Occipital lobe (tissue), 2 donors: ENCODE results near the gene DCXR. TPM values are rescaled to one million over a fixed set of nuclear protein-coding genes. Genes with fewer than 3 reads are reported as not detected.

Experiments used
- DNase-seq: peaks from one replicate; lab custom pipeline; 2025; lab: John Stamatoyannopoulos, UW
- total RNA-seq: library from RNA; depleted of rRNA; stranded (reverse); fragments of >200 nt; gene quantifications from one replicate; pipeline ENCODE4 v1.2.3, GENCODE V29; 2014

The DCXR gene
- total RNA-seq, 1 donor from 2014 or later = 18.1 TPM

DNA sequence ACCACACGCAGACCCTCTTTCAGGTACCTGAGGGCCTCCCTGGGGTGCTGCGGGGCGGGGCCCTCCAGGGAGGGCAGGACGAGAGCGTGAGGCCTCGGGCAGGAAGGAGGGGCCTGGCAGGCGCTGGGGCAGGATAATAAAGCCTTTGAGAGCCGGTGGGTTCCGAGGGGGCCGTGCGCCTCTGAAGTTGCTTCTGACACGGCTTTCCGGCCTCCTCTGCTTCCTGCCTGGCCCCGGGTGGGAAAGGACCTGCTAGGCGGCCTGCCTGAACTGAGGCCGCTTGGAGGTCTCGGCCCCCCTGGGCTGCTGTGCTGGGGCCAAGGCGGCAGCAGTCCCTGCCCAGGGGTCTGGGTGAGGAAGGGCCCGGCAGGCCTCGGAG lies 25.2 kb downstream of the DCXR start:
- DNase-seq = no peak

DNA sequence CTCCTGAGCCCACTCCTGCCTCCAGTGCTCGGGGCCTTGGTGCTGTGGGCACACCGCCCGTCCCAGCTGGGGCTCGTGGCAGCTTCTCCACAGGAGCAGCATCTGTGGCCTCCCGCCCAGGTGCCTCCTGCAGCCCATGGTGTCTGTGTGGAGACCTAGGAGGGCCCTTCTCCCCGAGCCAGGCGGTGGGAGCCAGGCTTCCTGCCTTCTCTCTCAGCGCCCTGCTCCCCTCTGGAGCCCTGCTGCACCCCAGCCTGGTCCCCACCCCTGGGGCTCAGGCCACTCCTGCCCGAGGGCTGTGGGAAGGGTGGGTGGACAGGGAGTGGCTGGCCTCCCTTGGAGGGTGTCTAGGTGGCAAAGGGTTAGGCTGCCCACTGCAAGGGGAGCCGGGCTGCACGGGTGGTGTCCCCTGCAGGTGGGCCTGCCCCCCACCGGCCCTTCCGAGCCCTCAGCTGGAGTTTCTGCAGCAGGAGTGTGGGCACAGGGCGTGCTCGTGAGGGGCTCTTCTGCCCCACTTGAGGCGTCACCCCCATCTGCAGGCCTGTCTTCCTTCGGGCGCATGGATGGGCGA lies 25.8 kb downstream of the DCXR start:
- DNase-seq = no peak

DNA sequence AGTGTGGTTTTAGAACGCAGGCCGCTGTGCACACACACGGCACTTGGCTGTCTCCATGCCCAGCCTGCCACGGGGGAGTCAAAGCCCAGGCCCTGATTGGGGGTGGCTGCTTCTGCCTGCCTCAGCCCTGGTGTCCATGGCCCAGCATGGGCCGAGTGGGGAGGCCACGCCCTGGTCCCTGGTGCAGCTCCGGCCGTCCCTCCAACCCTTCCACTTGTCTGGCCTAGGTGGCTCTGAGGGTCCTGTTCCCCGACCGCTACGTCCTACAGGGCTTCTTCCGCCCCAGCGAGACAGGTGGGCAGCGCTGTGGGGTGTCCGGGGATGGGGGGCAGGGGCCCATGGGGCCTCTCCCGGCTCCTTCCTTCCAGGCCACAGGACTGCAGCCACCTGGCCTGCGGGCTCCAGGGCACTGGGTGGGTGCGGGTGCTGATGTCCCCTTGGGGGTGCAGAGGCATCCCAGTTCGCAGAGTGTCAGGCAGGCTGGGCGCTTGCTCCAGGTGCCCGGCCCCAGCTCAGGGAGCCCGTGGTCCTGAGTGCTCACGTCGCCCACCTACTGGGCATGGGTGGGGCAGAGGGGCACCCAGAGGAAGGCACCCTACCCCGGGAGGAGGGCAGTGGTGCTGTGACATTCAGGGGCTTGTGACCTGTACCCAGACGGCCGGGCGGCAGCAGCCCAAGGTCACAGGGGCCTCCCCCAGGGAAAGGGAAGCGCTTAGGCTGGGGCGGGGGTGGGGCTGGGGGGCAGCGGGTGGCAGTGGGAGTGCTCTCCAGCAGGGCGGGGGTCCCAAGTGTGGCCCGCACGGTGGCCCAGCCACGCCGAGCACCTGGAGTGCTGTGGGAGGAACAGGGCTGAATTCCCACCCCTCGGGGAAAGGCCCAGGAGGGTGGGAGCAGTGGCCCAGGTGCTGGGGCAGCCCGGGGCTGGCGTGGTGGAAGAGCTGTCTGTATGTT lies 26.6 kb downstream of the DCXR start:
- no peak for DNase-seq

DNA sequence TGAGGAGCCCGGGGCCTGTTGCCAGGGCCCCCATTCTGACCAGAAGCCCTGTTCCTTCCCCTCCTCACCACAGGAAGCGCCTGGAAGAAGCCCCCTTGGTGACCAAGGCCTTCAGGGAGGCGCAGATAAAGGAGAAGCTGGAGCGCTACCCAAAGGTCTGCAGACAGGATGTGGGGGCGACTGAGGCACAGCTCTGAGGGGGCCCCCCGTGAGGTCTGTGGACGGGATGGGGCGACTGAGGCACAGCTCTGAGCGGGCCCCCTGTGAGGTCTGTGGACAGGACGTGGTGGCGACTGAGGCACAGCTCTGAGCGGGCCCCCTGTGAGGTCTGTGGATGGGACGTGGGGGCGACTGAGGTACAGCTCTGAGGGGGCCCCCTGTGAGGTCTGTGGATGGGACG lies 28.1 kb downstream of the DCXR start:
- DNase-seq = no peak

DNA sequence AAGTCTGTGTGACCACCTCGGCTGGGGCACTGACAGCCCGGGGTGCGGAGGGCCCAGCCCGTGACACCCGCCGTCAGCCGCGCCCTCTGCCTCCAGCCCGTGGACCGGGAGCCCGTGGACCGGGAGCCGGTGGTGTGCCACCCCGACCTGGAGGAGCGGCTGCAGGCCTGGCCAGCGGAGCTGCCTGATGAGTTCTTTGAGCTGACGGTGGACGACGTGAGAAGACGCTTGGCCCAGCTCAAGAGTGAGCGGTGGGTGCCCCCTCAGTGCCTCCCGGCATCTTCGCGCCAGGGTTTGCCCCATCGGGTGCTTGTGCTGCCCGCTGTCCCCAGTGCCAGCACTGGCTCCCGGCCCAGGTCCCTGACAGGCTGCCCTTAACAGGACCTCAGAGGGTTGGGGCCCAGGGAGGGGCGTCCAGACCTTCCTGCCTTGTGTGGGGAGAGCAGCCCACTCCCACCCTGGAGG lies 28.5 kb downstream of the DCXR start:
- no peak for DNase-seq

DNA sequence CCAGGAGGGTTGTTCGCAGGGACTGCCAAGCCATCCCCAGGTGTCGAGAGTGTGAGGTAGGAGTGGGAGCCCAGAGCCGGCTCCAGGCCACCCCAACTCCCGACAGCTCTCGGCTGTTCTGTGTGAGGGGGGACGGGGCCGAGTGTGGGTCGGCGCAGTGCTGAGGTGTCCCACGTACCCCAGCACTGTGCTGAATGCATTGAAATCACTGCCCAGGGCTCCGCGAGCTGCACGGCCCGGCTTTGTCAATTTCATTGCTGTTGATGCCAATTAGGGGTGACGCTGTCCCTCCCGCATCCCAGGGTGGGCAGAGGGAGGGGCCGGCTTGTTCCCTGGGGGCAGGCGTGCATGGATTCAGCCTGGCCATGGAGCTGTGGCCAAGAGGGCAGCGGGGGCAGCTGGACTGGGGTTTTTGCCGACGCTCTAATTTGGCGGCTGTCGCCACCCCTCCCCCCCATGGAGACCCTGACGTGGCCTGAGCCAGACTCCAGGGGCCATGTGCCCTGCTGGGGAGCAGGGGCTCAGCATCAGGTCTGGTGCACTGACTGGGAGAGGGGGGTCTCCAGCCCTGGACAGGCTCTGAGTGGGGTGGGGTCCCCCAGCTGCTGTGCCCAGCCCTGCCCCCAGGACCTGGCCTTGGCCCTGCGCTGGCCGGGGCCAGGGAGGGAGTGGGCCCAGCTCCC lies 29.1 kb downstream of the DCXR start:
- no peak for DNase-seq

DNA sequence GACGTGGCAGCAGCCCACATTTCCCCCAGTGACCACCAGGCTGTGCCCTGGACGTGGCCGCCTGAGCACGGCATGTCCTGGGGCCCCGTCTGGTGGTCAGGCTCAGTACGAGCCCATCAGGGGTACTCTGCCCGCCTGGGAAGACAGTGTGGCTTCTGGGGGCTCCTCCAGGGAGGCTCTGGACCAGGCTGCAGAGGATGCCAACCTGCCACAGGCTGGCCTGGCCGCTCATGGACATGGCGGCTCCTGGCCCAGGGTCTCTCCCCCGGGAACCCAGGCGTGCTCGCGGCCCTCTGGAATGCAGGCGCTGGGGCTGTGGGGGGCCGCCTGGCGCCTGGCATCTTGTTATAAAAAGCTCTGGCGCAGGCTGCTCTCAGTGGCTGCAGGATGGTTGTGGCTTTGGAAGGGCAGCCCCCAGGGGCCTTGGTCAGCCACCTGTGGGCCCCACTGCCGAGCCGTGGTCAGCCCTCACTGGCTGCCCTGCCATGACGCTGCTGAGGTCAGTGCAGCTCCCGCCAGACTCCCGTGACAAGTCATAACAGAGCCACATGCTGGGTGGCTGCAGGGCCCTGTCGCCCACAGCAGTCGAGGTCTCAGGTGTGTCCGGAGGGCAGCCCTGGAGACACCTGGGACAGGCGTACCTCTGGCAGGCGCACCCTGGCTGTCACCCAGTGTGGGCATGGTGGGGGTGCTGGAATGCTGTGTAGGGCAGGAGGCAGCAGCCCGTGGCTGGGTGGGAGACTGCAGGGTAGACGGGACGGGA lies 29.8 kb downstream of the DCXR start:
- DNase-seq = no peak

DNA sequence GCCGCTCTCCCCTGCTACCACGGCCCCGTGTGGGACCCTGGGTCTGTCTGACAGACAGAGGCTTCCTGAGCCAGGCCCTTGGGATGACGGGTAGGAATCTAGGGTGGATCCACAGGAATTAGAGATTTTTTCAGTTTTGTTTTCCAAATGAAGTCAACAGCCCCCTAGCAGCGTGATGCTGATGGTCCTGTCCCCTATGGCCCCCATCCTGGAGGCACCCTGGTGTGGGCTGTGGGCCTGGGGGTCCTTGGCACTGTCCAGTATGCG lies 30.3 kb downstream of the DCXR start:
- no peak for DNase-seq

DNA sequence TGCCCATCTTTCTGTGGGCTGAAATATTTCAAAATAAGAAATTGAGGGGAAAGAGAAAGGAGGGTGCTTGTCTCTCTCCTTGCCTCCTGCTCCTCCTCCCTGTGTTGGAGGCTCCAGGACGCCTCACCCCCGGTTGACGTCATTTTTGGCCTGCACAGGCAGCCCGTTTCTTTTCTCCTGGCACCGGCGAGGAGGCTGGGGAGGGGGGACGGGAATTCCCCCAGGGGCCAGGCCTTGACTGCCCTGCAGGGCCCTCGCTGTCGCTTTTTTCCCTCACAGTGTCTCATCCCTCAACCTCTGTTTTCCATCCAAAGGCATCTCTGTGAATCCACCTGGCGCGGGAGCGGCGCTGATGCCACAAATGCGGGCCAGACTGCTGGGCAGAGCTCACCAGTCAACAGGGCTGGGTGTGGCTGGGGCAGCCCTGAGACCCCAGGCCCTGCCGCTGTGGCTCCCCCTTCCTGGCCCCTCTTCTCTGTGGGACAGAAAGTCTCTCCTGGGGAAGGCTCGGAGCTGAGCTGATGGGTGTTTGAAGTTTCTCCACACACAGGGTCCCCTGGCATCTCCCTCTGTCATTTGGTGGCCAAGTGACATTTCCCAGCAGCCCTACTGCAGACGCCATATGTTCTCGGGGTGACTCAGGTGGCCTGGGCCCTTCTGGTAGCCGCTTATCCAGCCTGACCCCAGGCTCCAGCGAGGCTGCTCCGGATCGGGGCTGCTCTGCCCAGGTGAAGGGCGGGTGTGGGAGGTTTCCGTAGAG lies 30.8 kb downstream of the DCXR start:
- DNase-seq = peak; percentile 41

DNA sequence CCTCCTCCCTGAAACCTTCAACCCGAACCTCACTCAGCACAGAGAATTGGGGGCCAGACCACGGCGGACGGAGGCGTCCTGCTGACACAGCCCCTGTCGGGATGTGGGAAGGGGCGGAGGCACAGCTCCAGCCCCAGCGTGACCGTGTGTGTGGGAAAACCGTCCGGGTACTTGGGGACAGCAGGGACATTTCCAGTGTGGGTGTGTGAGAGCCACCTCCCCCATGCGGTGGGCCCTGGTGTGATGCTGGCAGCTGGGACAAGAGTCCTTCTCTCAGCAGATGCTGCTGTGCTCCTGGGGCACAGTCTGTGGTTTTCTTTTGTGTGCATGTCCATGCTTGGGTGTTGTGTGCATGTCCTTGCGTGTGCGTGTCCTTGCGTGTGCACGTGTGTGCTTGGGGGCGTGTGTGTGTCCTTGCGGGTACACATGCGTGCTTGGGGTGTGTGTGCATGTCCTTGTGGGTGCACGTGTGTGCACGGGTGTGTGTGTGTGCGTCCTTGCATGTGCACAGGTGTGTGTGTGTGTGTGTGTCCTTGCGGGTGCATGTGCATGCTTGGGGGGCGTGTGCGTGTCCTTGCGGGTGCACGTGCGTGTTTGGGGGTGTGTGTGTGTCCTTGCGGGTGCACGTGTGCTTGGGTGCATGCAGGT lies 31.7 kb downstream of the DCXR start:
- DNase-seq = no peak

DNA sequence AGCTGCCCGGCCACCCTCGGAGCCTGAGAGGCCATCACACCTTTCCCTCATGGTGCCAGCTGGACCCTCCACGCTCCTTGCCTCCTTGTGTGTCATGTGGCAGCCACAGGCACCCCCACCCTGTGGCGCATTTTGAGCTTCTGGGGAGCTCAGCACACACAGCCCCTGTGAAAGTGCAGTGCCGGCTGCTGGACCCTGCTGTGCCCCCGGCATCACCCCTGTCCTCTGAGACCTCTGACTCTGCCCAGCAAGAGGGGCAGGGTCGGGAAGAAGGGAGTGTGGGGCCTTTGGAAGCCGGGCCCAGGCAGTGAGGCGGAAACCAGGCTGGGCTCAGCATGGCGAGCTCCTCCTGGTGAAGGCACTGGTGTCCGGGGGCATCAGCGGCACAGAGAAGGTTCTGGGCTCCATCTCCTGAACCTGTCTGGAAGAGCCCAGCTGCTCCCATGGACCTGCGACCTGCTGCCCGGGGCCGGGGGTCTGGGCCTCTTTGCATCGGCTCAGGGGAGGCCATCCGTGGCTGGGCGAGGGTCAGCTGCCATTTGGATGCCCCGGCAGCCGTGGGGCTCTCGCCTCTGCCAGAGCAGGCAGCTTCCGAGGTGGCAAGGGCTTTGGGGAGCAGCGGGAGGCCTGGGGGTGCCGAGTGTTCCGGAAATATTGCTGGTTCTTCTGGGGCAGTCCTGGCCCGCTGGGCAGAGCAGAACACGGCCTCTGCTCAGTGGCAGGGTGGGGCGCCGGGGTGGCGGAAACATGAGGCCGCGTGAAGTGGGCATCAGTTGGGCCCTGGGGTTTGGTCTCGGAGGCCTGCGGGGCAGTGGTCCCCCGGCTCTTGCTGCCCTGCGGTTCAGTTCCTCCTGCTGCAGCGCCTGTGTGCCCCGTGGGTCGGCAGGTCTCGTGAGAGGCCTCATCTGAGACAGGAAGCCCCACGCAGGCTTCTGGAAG lies 32.7 kb downstream of the DCXR start:
- no peak for DNase-seq

DNA sequence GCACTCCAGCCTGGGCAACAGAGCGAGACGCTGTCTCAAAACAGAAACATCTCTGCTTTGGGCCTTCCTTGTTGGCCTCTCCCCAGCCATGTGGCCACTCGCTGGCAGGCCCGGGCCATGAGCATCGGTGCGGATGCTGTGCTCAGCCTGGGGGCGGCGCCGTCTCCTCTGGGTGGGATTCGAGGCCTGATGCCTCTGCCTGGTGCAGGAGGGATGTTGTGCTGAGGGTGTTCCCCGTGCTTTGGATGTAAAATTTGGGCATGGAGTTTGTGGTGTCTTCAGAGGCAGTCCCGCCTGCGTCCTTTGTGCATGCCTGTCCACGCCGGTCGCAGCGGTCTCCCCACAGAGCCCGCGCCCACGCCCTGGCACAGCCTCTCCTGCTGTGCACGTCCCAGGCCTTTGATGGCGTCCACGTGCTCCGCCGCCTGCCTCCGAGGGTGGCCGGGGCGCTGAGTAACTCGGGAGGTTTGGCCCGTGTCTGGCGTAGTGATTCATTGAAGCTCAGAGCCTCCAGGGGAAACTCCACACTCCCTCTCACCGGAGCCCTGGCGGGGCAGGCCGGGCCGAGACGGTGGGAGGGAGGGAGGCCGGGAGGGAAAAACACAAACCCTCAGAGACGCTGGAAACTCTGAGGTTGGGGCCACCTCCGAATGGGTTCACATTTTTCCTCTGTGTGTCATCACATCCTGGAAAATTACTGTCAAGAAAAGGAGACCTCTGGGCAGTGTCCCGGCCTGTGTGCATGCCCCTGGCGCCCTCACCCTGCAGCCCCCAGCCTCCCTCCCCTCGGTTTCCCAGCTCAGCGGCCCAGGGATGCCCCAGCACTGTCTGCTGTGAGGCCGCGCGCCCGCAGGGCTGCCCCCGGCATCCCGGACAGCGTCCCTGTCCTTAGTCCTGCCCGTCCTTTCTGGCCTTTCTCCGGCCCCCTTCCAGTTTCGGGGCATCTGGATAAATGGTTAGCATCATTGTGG lies 33.8 kb downstream of the DCXR start:
- no peak for DNase-seq

DNA sequence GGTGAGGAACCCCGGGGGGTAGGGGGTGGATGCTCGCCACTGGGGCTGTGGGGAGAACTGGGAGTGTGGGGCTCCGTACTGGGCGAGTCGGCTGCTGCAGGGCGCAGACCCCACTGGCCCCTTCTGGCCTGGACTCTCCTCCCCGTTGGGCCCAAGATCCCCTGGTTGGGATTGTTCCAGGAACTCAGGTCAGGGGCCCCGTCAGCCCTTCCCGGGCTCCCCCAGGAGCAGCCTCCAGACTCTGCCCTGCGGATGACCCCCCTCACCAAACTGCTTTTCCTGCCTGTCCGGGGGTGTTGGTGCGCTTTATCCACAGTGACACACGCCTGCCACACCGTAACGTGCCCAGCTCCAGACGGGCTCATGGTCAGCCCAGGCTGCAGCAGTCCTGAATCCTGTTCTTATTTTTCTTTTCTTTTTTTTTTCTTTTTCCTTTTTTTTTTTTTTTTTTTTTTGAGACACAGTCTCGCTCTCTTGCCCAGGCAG lies 35.9 kb downstream of the DCXR start:
- no peak for DNase-seq

DNA sequence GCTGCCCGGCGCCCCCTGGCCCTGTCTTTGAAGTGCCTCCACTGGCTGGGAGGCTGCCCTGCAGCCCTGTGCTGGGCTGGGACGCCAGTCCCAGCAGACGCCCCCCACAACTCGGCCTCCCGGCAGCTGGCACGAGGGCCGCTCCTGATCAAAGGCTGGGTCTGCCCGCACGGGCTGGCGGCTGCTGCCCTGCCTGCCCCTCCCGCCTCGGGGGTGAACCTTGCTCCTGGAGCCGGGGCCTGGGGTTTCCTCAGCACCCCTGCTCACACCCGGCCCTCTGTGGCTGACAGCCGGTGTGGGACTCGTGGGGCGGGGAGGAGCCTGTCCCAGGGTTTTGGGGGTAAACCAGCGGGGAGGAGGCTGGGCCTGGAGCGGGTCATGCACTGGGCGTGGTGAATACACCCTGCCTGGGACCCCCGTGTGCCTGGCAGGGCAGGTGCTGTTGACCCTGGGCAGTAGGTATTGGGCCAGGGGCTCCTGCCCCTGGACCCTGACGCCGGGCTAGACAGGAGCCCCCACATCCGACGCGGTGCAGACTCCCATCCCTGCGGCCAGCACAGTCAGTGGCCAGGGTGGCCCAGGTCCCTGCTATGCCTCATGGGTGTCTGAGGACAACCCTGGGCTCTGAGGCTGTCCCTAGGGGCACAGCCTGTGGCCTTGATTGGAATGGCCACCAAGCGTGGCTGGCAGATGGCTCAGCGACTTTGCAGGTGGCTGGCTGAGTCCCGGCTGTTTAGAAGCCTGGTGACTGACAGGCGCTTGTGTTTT lies 36.5 kb downstream of the DCXR start:
- DNase-seq = no peak

DNA sequence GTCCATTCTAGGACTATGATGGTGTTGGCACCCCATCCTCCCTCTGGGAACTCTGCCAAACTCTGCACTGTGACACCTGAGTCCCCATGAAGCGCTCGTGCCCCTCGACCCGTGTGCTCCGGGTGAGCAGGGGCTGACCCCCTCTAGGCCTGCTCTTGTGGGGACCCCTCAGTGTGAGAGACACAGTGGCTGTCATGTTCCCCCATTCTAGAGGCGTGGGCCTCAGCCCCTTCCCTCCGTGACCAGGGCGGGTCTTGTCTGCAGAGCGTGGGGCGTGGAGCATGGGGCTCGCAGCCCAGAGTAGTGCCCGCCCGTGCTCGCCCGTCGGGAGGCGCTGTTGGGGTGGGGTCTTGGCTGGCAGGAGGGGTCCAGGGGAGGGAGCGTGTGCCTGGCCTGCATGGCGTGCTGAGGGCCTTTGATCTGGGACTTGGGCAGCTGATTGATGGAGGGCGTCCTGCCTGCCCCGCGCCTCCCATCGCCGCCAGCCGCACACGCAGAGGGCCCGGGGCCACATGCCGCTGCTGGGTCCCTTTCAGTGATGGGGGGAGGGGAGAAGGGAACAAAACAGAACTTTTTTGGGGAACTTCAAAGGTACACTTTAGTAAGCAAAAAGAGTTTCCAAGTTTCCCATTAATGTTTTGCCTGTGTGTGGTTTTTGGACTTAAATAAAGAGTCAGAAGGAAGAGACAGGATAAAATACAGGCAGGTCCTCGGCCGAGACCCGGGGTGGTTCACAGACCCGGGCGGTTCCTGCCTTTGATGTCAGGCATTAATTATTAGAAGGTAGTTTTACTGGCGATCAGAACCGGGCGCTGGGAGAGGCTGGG lies 37.3 kb downstream of the DCXR start:
- DNase-seq = no peak

DNA sequence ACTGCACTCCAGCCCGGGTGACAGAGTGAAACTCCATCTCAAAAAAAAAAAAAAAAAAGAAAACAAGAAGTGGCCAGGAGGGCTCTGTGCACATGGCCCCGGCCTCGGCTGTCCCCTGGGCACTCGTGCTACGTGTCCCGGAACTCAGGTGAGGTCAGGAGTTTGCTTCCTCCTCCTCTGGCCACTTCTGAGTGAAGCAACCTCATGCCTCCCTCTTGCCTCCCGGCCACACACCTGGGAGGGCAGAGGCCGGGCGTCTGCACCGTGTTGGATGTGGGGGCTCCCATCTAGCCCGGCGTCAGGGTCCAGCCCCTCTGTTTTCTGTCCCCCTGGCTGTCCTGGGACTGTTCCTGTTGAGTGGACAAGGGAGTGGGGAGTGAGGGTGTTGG lies 37.9 kb downstream of the DCXR start:
- no peak for DNase-seq
